Measurements from ENCODE around the gene METTL26.
A peak's percentile ranks its signal among the peaks of the same experiment; 100 is the strongest.
"Not testable (repeated sequence)": the region's sequence is repeated elsewhere in the genome, so short reads cannot be mapped to it uniquely, and the experiment has no call there.

The METTL26 gene

DNA sequence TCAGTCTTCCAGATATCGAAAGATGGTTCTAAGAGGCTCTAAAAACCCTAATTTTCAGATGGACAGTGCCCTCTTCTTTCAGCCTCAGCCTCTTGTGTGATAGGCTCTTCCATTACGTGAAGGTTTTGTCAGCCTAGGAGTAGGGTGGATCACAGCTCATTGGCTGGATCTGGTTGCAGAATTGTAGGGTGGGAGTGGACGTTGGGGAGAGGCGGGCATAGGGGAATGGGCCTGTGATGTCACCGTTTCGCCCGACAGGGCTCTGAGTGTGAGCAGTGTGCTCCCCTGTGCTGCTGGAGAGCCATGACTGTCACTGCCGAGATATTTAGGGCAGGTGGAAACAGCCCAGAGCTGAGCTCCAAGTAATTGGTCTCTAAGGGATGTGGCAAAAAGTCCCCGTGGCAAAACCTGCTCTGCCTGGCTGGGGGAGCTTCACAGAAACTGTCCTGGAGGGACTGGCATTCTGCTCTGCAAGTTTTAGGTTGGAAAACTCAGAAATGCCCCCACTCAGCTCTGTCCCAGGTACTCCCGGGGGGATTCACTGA, 11.5 kb downstream of the METTL26 start:
- DNase-seq = no peak

GRCh38 chr16:622920-623280, 13.2 kb downstream of the METTL26 start:
- DNase-seq = no peak

- DNase-seq = peak; percentile 65
Measured at GRCh38 chr16:621526-622105, 14.5 kb downstream of the METTL26 start.

GRCh38 chr16:620700-621525, 15.2 kb downstream of the METTL26 start:
- DNase-seq = peak; percentile 46

- DNase-seq = no peak
Measured at GRCh38 chr16:619476-620100, 16.5 kb downstream of the METTL26 start.

DNA sequence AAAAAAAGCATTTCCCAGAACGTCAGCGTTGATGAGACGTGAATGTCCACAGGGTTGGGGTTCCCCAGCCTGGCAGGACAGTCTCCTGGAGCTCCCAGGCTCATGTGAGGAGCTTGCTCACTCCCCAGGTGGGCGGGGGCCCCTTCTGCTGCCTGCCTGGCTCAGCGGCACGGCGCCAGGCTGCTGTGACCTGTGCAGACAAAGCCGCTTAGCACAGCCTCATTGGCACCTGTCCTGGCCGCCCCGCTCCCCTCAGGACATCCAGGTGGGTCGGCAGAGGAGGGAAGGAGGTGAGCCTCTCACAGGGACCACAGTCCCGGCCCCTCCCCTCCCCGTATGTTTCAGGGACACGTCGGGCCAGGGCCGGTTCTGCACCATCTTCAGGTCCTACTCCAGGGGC, 18.2 kb downstream of the METTL26 start:
- DNase-seq = peak; percentile 20

- no peak for DNase-seq
Measured at GRCh38 chr16:616733-617586, 19.1 kb downstream of the METTL26 start.

DNA sequence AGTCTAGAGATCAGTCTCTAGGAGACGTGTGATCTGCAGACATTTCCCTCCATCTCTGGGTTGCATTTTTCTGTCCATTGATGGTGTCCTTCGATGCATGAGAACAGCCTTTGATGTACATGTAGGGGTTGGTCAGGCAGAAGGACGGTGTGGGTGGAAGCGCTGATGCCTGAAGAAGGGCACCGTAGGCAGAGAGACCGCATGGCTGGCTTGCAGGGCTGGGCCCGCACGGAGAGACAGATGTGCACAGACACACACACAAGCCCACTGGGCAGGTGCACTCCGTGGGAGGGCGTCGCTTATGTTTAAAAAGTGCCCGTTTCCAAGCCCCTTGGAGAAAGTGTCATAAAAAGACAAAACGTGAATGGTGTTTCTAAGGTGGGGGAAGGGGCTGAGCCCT, 21.0 kb downstream of the METTL26 start:
- no peak for DNase-seq

DNA sequence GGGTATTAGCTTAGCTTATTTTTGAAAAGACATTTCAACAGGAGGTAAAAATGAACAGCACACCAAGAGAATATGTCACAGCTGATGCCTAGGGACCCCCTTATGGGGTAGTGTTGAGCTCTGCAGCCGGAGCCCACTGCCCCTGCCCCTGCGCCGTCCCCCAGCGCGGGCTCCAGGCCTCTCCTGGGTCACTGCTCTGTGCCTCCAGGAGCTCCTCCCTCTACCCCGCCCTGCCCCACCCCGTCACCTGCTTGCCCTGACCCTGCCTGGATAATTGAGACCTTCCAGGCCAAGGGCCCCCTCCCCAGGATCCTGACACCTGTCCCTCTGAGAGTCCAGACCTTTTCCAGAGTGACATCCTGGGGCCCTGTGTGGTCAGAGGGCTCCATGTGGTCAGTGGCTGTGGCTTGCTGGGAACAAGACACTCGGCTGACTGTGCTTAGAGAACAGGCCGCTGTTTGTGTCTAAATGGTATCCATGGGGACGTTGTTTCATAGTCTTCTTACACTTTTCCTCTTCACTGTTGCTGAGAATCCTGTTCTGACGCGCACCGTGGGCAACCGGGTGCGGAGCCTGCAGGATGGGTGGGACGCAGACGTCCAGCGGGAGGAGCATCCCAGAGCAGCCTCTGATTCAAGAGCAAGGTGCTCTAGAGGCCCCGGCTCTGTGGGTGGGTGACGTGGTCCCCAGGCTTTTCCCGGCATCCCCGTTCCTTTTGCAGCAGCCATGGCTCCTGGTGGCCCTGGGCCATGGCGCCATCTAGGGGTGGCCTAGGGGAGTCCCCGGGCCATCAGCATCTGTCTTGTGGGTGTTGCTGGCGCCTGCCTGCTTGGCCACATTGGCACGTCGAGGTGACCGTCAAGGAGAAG, 25.4 kb downstream of the METTL26 start:
- DNase-seq = no peak

DNA sequence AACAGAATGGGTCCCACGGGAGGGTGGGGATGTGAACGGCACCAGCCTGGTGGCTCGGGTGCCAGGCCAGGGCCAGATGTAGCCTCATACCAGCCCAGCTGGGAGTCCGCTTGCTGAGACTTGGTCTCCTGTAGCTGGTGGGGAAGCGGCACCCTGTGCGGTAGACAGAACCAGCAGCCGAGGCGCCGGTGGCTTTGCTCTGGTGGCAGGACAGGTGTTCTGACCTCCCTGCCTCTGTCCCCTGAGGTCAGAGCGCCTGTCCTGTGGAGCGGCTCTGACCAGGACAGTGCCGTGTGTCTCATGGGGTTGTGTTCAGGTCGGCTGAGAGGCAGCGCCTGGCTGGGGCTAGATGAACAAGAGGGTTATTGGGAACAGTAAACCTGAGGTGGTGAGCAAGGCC, 26.1 kb downstream of the METTL26 start:
- DNase-seq = no peak

- DNase-seq = no peak
Measured at GRCh38 chr16:609316-609715, 26.8 kb downstream of the METTL26 start.

DNA sequence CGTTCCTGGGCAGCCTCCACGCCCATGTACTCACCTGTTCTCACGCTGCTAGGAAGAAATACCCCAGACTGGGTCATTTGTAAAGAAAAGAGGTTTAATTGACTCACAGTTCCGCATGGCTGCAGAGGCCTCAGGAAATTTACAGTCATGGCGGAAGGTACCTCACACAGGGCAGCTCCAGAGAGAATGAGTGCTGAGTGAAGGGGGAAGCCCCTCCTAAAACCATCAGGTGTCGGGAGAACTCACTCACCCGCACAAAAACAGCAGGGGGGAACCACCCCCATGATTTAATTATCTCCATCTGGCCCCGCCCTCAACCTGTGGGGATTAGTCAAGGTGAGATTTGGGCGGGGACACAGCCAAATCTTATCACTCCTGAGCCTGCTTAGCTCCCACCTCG, 28.1 kb downstream of the METTL26 start:
- DNase-seq = no peak

- DNase-seq = no peak
Measured at GRCh38 chr16:606656-607307, 29.3 kb downstream of the METTL26 start.

- DNase-seq = no peak
Measured at GRCh38 chr16:603933-604332, 32.2 kb downstream of the METTL26 start.

DNA sequence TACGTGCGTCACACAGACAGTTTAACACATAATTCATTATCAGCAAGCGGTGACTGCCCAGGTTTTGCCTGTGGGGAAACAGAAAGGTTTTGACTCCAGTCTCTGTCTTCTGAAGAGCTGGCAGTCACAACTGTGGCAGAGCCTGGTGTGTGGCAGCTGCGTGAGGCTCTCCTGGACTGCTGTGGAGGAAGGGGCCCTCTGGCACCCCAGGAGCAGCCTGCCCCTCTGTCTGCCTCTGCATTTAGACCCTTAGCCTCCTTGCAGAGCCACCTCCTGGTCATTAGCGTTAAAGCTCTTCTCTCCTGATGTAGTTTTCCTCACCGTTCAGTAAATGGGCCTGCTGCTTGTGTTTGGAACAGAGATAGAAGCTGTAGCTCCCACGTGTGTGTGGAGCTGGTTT, 35.3 kb downstream of the METTL26 start:
- peak; percentile 50 for DNase-seq

- no peak for DNase-seq
Measured at GRCh38 chr16:598823-599739, 37.0 kb downstream of the METTL26 start.

- DNase-seq = not testable (repeated sequence)
Measured at GRCh38 chr16:597655-598054, 38.5 kb downstream of the METTL26 start.

DNA sequence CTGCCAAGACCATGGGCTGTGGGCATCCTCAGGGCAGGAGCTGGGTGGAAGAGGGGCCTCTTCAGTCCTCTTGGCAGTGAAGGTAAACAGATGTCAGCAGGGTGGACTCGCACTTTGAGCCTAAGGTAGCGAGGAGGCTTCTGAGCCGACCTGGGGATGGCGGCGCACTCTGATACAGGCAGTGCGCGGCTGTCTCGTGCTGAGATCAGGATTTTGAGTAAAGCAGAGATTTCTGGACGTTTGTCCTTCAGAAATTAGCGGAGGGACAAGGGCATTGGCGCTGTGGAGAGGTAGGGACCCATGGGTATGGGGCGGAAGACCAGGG, 39.4 kb downstream of the METTL26 start:
- no peak for DNase-seq

DNA sequence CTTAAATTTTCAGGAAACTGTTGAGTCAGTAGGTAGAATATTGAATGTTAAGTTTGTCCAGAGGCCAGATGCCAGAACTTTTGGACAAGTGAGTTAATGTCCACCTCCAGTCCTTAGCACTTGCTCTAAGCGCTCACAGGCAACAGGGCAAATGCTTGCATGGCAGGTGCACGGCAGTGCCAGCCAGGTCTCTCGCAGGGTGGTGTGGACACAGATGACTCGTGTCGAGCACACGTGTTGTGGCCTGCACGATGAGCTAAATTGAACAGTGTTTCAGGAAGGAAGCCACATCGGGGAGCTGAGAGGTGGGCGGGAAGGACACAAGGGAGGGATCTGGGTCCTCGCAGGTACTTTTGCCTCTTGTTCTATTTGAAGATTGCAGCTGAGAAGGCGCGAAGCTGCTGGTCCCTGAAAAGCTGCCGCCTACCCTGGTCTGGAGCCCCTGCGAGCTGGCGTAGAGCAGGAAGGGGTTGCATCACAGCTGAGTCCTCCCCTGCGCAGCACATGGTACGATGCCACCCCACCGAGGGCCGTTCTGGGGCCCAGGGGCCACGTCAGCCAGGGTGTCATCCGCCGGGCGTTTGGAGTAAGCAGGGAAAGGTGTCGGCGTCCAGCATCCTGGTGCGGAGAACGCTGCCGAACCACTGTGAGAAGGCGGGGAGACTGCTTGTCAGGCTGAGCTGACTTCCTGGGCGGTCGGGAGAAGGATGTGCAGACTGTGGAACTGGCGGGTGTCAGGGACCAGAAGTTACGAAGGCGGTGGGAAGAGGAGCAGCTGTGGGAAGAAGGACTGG, 40.0 kb downstream of the METTL26 start:
- no peak for DNase-seq

GRCh38 chr16:595094-595528, 41.0 kb downstream of the METTL26 start:
- no peak for DNase-seq

Measured in NCI-H2171 treated with DMSO at 0.1 percent for 48 hours (cell line).